Skeletal muscle satellite cell (primary cell): Measurements from ENCODE around the gene CHRNA9. TPM values are rescaled to one million over a fixed set of nuclear protein-coding genes. Genes with fewer than 3 reads are reported as not detected.

ENCODE experiments used
- H3K27me3 ChIP-seq: 2 replicates; pipeline ENCODE4 v1.7.0; 2013; ENCODE audit warnings: low read length; ENCODE audit not compliant: control insufficient read depth, insufficient read depth
- H3K36me3 ChIP-seq: 2 replicates; pipeline ENCODE4 v1.7.0; 2013; ENCODE audit warnings: mild to moderate bottlenecking, control low read depth, low read length; ENCODE audit not compliant: insufficient read depth
- H3K4me1 ChIP-seq: 2 replicates; pipeline ENCODE4 v1.7.0; 2013; ENCODE audit warnings: low read length; ENCODE audit not compliant: control insufficient read depth, insufficient read depth
- H3K4me2 ChIP-seq: 2 replicates; pipeline ENCODE4 v1.7.0; 2013; ENCODE audit warnings: mild to moderate bottlenecking, low read length
- H3K4me3 ChIP-seq: 2 replicates; pipeline ENCODE4 v1.7.0; 2013; ENCODE audit warnings: low read length
- H3K9ac ChIP-seq: 2 replicates; pipeline ENCODE4 v1.7.0; 2013; ENCODE audit warnings: mild to moderate bottlenecking, low read depth, low read length, moderate library complexity
- H3K9me3 ChIP-seq: replicated peaks from 2 replicates; pipeline ENCODE4 v1.7.0; 2013; ENCODE audit warnings: mild to moderate bottlenecking, control low read depth, low read length
- small RNA-seq: library from RNA; depleted of rRNA; stranded (forward); fragments of <200 nt; gene quantifications from one replicate; pipeline ENCODE3, GENCODE V24; 2012

CHRNA9 gene

DNA sequence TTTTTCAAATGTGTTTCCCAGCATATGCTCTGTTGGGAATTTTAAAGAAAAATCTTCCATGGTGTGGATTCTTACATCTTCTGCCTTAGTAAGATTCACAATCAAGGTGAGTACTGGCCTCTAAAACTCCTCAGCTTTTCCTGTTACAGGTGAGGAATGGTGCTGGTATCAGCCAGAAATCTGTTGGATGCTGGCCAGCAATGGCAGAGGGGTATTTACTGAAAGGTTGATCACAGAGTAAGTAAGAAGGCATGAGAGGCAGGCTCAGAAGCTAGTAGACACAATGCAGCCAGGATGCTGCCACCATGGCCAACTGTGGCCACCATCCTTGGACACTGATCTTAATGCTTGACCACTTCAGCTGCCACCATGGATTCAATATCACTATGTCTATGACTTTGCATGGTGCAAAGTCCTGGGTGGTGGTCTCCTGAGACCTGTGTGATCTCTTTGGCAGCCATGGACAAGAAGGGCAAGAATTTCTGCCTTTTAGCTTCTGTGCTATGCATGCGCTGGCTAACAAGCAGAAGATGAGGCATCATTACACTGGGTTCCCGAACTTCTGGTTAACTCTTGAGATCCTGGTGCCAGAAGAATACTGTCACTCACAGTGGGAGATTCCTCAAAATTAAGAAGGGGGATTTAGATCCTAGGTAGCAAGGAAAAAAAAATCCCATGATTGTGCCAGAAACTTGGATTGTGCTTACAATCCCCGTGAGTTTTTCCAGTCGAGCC is 60.2 kb downstream of the CHRNA9 start:
- Histone ChIP-seq H3K36me3 (no peaks in the 10 kb centered on the region), H3K27me3 (peaks cover 6% of the 10 kb centered on the region), H3K4me2 (no peak overlapping the region), H3K4me1 (peaks cover 5% of the 10 kb centered on the region), H3K4me3 (no peak overlapping the region), H3K9me3 (no peaks in the 10 kb centered on the region), H3K9ac (no peak overlapping the region)

- no peak overlapping the region for H3K9ac ChIP-seq
- H3K4me2 ChIP-seq, result no peak overlapping the region
- H3K9me3 ChIP-seq, result no peaks in the 10 kb centered on the region
- H3K4me1 ChIP-seq, result peaks cover 5% of the 10 kb centered on the region
- no peaks in the 10 kb centered on the region for H3K36me3 ChIP-seq
- H3K4me3 ChIP-seq, result no peak overlapping the region
- peaks cover 6% of the 10 kb centered on the region for H3K27me3 ChIP-seq
Measured at GRCh38 chr4:40395908-40396793, 61.0 kb downstream of the CHRNA9 start.

- no peak overlapping the region for H3K4me3 ChIP-seq
- H3K9ac ChIP-seq, result no peak overlapping the region
- H3K36me3 ChIP-seq, result no peaks in the 10 kb centered on the region
- peaks cover 6% of the 10 kb centered on the region for H3K27me3 ChIP-seq
- no peaks in the 10 kb centered on the region for H3K9me3 ChIP-seq
- no peak overlapping the region for H3K4me2 ChIP-seq
- H3K4me1 ChIP-seq, result peaks cover 5% of the 10 kb centered on the region
Measured at GRCh38 chr4:40399578-40399977, 64.4 kb downstream of the CHRNA9 start.

DNA sequence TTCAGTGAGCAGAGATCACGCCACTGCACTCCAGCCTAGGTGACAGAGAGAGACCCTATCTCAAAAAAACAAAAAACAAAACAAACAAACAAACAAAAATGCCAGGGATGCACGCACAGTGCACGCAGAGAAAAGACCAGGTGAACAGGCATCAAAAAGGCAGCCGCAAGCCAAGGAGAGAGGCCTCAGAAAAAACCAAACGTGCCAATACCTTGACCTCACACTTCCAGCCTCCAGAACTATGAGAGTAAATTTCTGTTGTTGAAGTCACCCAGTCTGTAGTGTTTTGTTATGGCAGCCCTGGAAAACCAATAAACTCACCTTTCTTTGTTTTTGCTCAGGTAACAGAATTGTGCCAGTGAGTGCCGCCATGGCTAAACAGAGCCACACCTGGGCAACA is 66.0 kb downstream of the CHRNA9 start:
- H3K4me2 ChIP-seq, result no peak overlapping the region
- no peaks in the 10 kb centered on the region for H3K9me3 ChIP-seq
- no peak overlapping the region for H3K9ac ChIP-seq
- no peaks in the 10 kb centered on the region for H3K36me3 ChIP-seq
- peaks cover 2% of the 10 kb centered on the region for H3K4me1 ChIP-seq
- no peak overlapping the region for H3K4me3 ChIP-seq
- H3K27me3 ChIP-seq, result no peaks in the 10 kb centered on the region

DNA sequence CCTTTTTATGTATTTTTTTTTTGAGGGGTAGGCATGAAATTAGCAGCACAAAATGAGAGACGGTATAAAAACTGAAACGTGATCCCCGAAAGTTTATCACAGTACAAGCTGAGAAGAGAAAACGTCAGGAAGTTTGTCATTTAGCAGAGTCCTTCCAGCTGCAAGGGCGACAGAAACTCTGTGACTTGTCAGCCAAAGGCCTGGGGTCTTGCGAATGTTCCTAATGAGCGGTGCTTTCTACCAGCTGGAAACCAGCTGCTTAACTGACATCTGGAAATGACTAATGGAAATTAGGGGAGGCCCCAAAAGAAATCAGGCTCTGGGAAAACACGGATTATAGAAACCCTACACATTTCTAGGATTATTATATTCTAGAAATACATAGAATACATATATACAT is 66.5 kb downstream of the CHRNA9 start:
- no peak overlapping the region for H3K4me2 ChIP-seq
- H3K27me3 ChIP-seq, result no peaks in the 10 kb centered on the region
- H3K4me3 ChIP-seq, result no peak overlapping the region
- no peaks in the 10 kb centered on the region for H3K4me1 ChIP-seq
- no peak overlapping the region for H3K9ac ChIP-seq
- no peaks in the 10 kb centered on the region for H3K9me3 ChIP-seq
- H3K36me3 ChIP-seq, result no peaks in the 10 kb centered on the region

DNA sequence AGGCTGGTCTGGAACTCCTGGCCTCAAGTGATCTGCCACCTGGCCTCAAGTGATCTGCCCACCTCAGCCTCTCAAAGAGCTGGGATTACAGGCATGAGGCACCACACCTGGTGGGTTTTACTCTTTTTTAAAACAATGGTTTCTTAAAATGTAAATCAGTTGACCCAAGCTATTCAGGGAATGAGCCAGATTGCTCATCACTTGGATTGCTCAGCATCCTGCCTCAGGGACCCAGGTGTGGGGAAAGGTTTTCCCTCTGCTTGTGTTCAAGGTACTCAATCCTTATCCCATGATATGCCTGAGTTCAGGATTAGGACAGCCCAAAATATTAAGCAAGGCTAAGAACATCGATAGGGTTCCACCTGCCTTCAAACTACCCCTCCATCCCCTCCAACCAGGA is 67.4 kb downstream of the CHRNA9 start:
- no peak overlapping the region for H3K4me2 ChIP-seq
- H3K27me3 ChIP-seq, result no peaks in the 10 kb centered on the region
- H3K9me3 ChIP-seq, result no peaks in the 10 kb centered on the region

DNA sequence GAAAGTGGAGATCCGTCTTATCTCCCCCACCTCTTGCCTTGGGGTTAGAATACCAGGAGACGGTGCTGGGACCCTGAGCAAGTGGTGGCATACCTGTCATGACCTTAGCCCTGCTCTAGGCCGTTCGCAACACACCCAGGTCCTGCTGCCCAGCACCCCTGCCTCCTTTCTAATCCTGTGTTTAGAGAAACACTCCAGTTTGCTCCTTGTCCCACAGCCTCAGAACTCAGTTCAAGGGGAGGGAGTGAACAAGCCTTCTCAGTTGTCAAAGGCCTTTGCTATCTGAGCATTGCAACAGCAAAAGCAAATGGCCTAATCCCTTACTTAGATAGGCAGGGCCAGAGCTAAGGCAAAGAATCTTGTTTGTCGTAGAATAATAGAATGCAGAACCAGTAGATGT is 67.9 kb downstream of the CHRNA9 start:
- H3K9me3 ChIP-seq, result no peaks in the 10 kb centered on the region
- H3K4me2 ChIP-seq, result no peak overlapping the region
- no peaks in the 10 kb centered on the region for H3K4me1 ChIP-seq
- H3K4me3 ChIP-seq, result no peak overlapping the region
- no peaks in the 10 kb centered on the region for H3K36me3 ChIP-seq
- no peaks in the 10 kb centered on the region for H3K27me3 ChIP-seq
- no peak overlapping the region for H3K9ac ChIP-seq

More for the DNA sequence above, 67.4 kb downstream of the CHRNA9 start:
- Histone ChIP-seq H3K36me3 (no peaks in the 10 kb centered on the region), H3K4me1 (no peaks in the 10 kb centered on the region), H3K9ac (no peak overlapping the region), H3K4me3 (no peak overlapping the region)

Small RNA genes within 50 kb of the gene (small RNA-seq; reads per million reads assigned to genes)
- gene RNU7-74P, result not detected
